Testis (tissue), 3 donors: ENCODE data around the gene VAV1. TPM values are rescaled to one million over a fixed set of nuclear protein-coding genes. Genes with fewer than 3 reads are reported as not detected.

Experiments
- DNase-seq: peaks from one replicate; pipeline ENCODE4 v3.0.0-alpha.2; 2019
- H3K27ac ChIP-seq, 2 donors: fragments of 200-600 bp; sonication (generic); one replicate each; pipeline ENCODE4 v1.5.1; 2019
- H3K27me3 ChIP-seq: fragments of 200-600 bp; sonication (generic); one replicate; pipeline ENCODE4 v1.5.1; 2019
- H3K36me3 ChIP-seq: fragments of 200-600 bp; sonication (generic); one replicate; pipeline ENCODE4 v1.5.1; 2017; ENCODE audit warnings: low read depth; ENCODE audit errors: missing control alignments
- H3K4me1 ChIP-seq: fragments of 200-600 bp; sonication (generic); one replicate; pipeline ENCODE4 v1.5.1; 2019
- H3K4me3 ChIP-seq, 2 donors: fragments of 200-600 bp; sonication (generic); one replicate each; pipeline ENCODE4 v1.5.1; 2017 to 2019
- H3K9me3 ChIP-seq: fragments of 200-600 bp; sonication (generic); one replicate; pipeline ENCODE4 v1.5.1; 2017
- CTCF ChIP-seq, 3 experiments: fragments of 450-650 bp in 2 of 3; fragments of 200-600 bp in 1 of 3; sonication (generic) in 1 of 3; IDR thresholded peaks; one replicate each; pipeline ENCODE4 v1.5.1; 2016 to 2019; ENCODE audit warnings: antibody characterized with exemption in 3 of 3, mild to moderate bottlenecking in 2 of 3, moderate library complexity in 1 of 3
- POLR2A ChIP-seq: fragments of 450-650 bp; IDR thresholded peaks from one replicate; pipeline ENCODE4 v1.6.1; 2017; ENCODE audit warnings: antibody characterized with exemption, mild to moderate bottlenecking, moderate library complexity
- WGBS, 2 donors: methylation state at CpG; one replicate each; pipeline ENCODE4 v1.1.5; 2018; 5-methylcytosine and 5-hydroxymethylcytosine counted together
- intact Hi-C: fragments of 100-400 bp; cut with DNase I; formaldehyde crosslinking; loops from one replicate; pipeline ENCODE4 v1.15.1; 2023; ENCODE audit warnings: low total_unique reads
- polyA plus RNA-seq: library from polyadenylated mRNA; stranded (reverse); fragments of 350-450 nt; fragmentation: Illumina TruSeq; extraction: RNeasy Lipid Tissue Mini Kit (QIAGEN cat#74804); gene quantifications from one replicate; pipeline ENCODE4 v1.2.3, GENCODE V29; 2014; ENCODE audit warnings: low read depth, low replicate concordance; ENCODE audit not compliant: insufficient read depth
- total RNA-seq, 2 donors: library from RNA; depleted of rRNA; stranded (reverse); fragments of >200 nt; gene quantifications; one replicate each; pipeline ENCODE4 v1.2.3, GENCODE V29; 2016

VAV1 gene
- total and polyA plus RNA-seq, 3 donors from 2014 or later = 1.1 to 8.9 (median 4.5) TPM

DNA sequence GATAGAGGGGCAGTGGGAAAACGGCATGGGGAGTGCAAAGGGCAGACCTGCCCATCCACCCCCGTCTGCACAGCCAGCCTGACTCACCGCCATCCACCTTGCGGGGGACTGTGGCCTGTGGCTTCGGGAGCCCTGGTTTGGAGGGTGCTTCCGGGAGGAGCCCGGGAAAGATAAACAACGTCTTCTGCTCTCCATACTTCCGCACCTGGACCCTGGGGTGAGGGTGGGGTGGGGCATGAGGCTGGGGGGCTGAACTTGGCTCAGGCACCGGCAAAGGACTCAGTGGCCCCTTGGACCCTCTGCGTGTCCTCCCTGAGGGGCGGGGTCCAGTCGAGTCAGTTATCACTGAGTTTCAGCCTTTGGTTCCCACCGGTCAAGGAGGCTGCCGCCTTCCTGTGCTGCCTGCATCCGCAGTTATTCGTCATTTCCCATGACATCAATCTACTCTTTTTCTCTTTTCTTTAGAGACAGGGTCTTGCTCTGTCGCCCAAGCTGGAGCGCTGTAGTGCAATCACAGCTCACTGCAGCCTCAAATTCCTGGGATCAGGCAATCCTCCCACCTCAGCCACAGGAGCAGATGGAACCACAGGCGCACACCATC lies 38.3 kb upstream of the VAV1 start:
- Histone ChIP-seq H3K27ac (no peak overlapping the region), H3K27me3 (no peaks in the 10 kb centered on the region), H3K4me3 (no peak overlapping the region), H3K36me3 (no peaks in the 10 kb centered on the region), H3K9me3 (no peaks in the 10 kb centered on the region), H3K4me1 (peaks cover 27% of the 10 kb centered on the region)
- intact Hi-C loops = no loop called here
- TF ChIP-seq POLR2A = no peak
- no peak for TF ChIP-seq CTCF (IDR thresholded peaks at IDR 0.05)
- DNase-seq = no peak
- 82 to 89% methylated on average over 18 to 20 of the region's 20 CpGs for WGBS, 2 donors

- TF ChIP-seq CTCF (IDR thresholded peaks at IDR 0.05) (no peak), POLR2A (no peak)
- no peak for DNase-seq
- no peak overlapping the region for H3K4me3 ChIP-seq
- intact Hi-C loops = no loop called here
- peaks cover 27% of the 10 kb centered on the region for H3K4me1 ChIP-seq
- peak overlapping the region; percentile 99 to 100 for H3K27ac ChIP-seq
- no peaks in the 10 kb centered on the region for H3K36me3 ChIP-seq
- WGBS, 2 donors = 70 to 74% methylated on average over 15 of the region's 15 CpGs
- no peaks in the 10 kb centered on the region for H3K27me3 ChIP-seq
- H3K9me3 ChIP-seq = no peaks in the 10 kb centered on the region
Observed at GRCh38 chr19:6735181-6735911, 37.2 kb upstream of the VAV1 start.

DNA sequence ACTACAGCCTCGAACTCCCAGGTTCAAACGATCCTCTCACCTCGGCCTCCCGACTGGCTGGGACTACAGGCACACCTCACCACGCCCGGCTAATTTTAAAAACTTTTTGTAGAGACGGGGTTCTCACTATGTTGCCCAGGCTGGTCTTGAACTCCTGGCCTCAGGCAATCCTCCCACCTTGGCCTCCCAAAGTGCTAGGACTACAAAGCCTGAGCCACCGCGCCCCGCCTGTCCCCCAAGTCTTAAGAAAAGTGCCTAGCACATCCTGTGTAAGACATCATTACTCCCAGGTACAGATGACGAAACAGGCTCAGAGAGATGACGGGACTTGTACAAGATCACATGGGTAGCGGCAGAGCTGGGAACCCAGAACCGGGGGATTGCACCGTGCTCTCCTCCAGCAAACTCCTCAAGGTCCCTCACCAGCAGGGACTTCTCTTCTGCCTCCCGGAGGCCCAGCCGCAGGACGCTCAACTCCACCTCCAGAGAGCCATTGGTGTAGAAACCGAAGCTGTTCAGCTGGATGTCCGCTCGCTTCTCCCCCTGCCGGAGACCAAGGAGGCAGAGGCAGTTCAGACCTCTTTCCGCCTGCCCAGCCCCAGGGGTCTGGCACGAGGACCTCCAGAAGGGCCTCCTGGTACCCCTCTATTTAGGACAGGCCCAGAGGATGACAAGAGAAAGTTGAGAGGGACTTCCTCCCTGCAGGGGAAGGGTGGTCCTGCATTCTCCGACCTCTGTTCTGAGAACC lies 36.2 kb upstream of the VAV1 start:
- H3K4me3 ChIP-seq = peak overlapping the region; percentile 83 to 88
- H3K36me3 ChIP-seq = no peaks in the 10 kb centered on the region
- intact Hi-C loops = no loop called here
- peak; percentile 83 for DNase-seq
- TF ChIP-seq CTCF (IDR thresholded peaks at IDR 0.05) (peak; percentile 61 to 73 (median 64)), POLR2A (peak; percentile 10)
- H3K4me1 ChIP-seq = peaks cover 27% of the 10 kb centered on the region
- peak overlapping the region; percentile 99 to 100 for H3K27ac ChIP-seq
- H3K9me3 ChIP-seq = no peaks in the 10 kb centered on the region
- no peaks in the 10 kb centered on the region for H3K27me3 ChIP-seq
- 15 to 17% methylated on average over 18 to 25 of the region's 25 CpGs for WGBS, 2 donors

GRCh38 chr19:6736917-6737283 lies 35.6 kb upstream of the VAV1 start:
- Histone ChIP-seq H3K4me1 (peaks cover 27% of the 10 kb centered on the region), H3K27ac (peak overlapping the region; percentile 99 to 100), H3K36me3 (no peaks in the 10 kb centered on the region), H3K4me3 (peak overlapping the region; percentile 83 to 88), H3K27me3 (no peaks in the 10 kb centered on the region), H3K9me3 (no peaks in the 10 kb centered on the region)
- no peak for DNase-seq
- WGBS, 2 donors = 0% methylated on average over 4 to 16 of the region's 16 CpGs
- intact Hi-C loops = no loop called here
- TF ChIP-seq POLR2A (no peak), CTCF (IDR thresholded peaks at IDR 0.05) (peak in 1 of 3 experiments; percentile 25)
